HEK293 (cell line): ENCODE data around the gene SUPT5H.
A peak's percentile ranks its signal among the peaks of the same experiment; 100 is the strongest.

Source experiments
- KLF10 ChIP-seq: fragments of 450-650 bp; IDR thresholded peaks from 2 replicates; pipeline ENCODE4 v1.5.1; 2018; ENCODE audit warnings: missing biosample characterization, mild to moderate bottlenecking, missing genetic modification characterization
- MYNN ChIP-seq: fragments of 450-650 bp; formaldehyde crosslinking; IDR thresholded peaks from 2 replicates; pipeline ENCODE4 v1.5.1; 2016; ENCODE audit warnings: missing biosample characterization, missing genetic modification characterization, borderline replicate concordance
- PRDM2 ChIP-seq: fragments of 450-650 bp; formaldehyde crosslinking; IDR thresholded peaks from 2 replicates; pipeline ENCODE4 v1.5.1; 2016; ENCODE audit warnings: missing biosample characterization, missing genetic modification characterization, borderline replicate concordance
- PRDM6 ChIP-seq: fragments of 450-650 bp; formaldehyde crosslinking; IDR thresholded peaks from 2 replicates; pipeline ENCODE4 v1.5.1; 2017; ENCODE audit warnings: missing biosample characterization, missing genetic modification characterization
- REST ChIP-seq: fragments of 450-650 bp; formaldehyde crosslinking; IDR thresholded peaks from 2 replicates; pipeline ENCODE4 v1.5.1; 2016; ENCODE audit warnings: missing biosample characterization, missing genetic modification characterization
- SP7 ChIP-seq: fragments of 450-650 bp; formaldehyde crosslinking; IDR thresholded peaks from 2 replicates; pipeline ENCODE4 v1.5.1; 2016; ENCODE audit warnings: missing biosample characterization, missing genetic modification characterization
- ZNF121 ChIP-seq: fragments of 450-650 bp; formaldehyde crosslinking; IDR thresholded peaks from 2 replicates; pipeline ENCODE4 v1.5.1; 2016; ENCODE audit warnings: missing biosample characterization, missing genetic modification characterization
- ZNF140 ChIP-seq: fragments of 450-650 bp; formaldehyde crosslinking; IDR thresholded peaks from 2 replicates; pipeline ENCODE4 v1.5.1; 2016; ENCODE audit warnings: missing biosample characterization, missing genetic modification characterization
- ZNF148 ChIP-seq: fragments of 450-650 bp; formaldehyde crosslinking; IDR thresholded peaks from 2 replicates; pipeline ENCODE4 v1.5.0; 2017; ENCODE audit warnings: missing biosample characterization, missing genetic modification characterization, borderline replicate concordance
- ZNF16 ChIP-seq: fragments of 450-650 bp; formaldehyde crosslinking; IDR thresholded peaks from 2 replicates; pipeline ENCODE4 v1.5.1; 2016; ENCODE audit warnings: low read depth, missing biosample characterization, missing genetic modification characterization
- ZNF26 ChIP-seq: fragments of 450-650 bp; formaldehyde crosslinking; IDR thresholded peaks from 2 replicates; pipeline ENCODE4 v1.5.1; 2016; ENCODE audit warnings: missing biosample characterization, missing genetic modification characterization
- ZNF266 ChIP-seq: fragments of 450-650 bp; formaldehyde crosslinking; IDR thresholded peaks from 2 replicates; pipeline ENCODE4 v1.5.1; 2016; ENCODE audit warnings: missing biosample characterization, missing genetic modification characterization, low read depth
- ZNF324 ChIP-seq: fragments of 450-650 bp; formaldehyde crosslinking; IDR thresholded peaks from 2 replicates; pipeline ENCODE4 v1.5.1; 2016; ENCODE audit warnings: missing biosample characterization, missing genetic modification characterization
- ZNF404 ChIP-seq: fragments of 450-650 bp; formaldehyde crosslinking; IDR thresholded peaks from 2 replicates; pipeline ENCODE4 v1.5.1; 2017; ENCODE audit warnings: missing biosample characterization, missing genetic modification characterization
- ZNF501 ChIP-seq: fragments of 450-650 bp; formaldehyde crosslinking; IDR thresholded peaks from 2 replicates; pipeline ENCODE4 v1.5.1; 2016; ENCODE audit warnings: missing biosample characterization, missing genetic modification characterization
- ZNF521 ChIP-seq: fragments of 450-650 bp; formaldehyde crosslinking; IDR thresholded peaks from 2 replicates; pipeline ENCODE4 v1.5.1; 2017; ENCODE audit warnings: missing biosample characterization, mild to moderate bottlenecking, missing genetic modification characterization
- ZNF658 ChIP-seq: fragments of 450-650 bp; formaldehyde crosslinking; IDR thresholded peaks from 2 replicates; pipeline ENCODE4; 2016; ENCODE audit warnings: missing biosample characterization, missing genetic modification characterization
- ZNF707 ChIP-seq: fragments of 450-650 bp; formaldehyde crosslinking; IDR thresholded peaks from 2 replicates; pipeline ENCODE4 v1.5.1; 2016; ENCODE audit warnings: missing biosample characterization, missing genetic modification characterization
- ZNF76 ChIP-seq: fragments of 450-650 bp; formaldehyde crosslinking; IDR thresholded peaks from 2 replicates; pipeline ENCODE4; 2016; ENCODE audit warnings: low read depth, missing biosample characterization, missing genetic modification characterization, borderline replicate concordance
- ZNF830 ChIP-seq: fragments of 450-650 bp; IDR thresholded peaks from 2 replicates; pipeline ENCODE4 v1.5.0; 2018; ENCODE audit warnings: missing biosample characterization, missing genetic modification characterization, low read depth, mild to moderate bottlenecking, moderate library complexity
- ZSCAN18 ChIP-seq: fragments of 450-650 bp; formaldehyde crosslinking; IDR thresholded peaks from 2 replicates; pipeline ENCODE4 v1.5.1; 2016; ENCODE audit warnings: missing biosample characterization, missing genetic modification characterization

SUPT5H gene

GRCh38 chr19:39497996-39498797, 52.8 kb downstream of the SUPT5H start (continued):
- no peak for TF ChIP-seq ZNF830
- TF ChIP-seq ZNF26 (tag by site-specific recombination) = no peak
- TF ChIP-seq ZNF501 (tag by site-specific recombination) = peak; percentile 80
- TF ChIP-seq MYNN = no peak
- peak; percentile 85 for TF ChIP-seq SP7 (tag by site-specific recombination)
- no peak for TF ChIP-seq ZNF658 (tag by site-specific recombination)
- TF ChIP-seq ZNF521 (tag by site-specific recombination) = no peak
- peak; percentile 31; the same call in 1 of the 2 replicates for TF ChIP-seq ZNF324
- no peak for TF ChIP-seq PRDM6 (tag by site-specific recombination)
- TF ChIP-seq REST (tag by site-specific recombination) = no peak
- no peak for TF ChIP-seq PRDM2 (tag by site-specific recombination)
- no peak for TF ChIP-seq ZSCAN18
- TF ChIP-seq ZNF707 (tag by site-specific recombination) = no peak
- TF ChIP-seq ZNF16 = no peak
- TF ChIP-seq ZNF121 (tag by site-specific recombination) = no peak
- no peak; the same call in 1 of the 2 replicates for TF ChIP-seq KLF10 (tag by site-specific recombination)
- TF ChIP-seq ZNF266 (tag by site-specific recombination) = no peak
- TF ChIP-seq ZNF148 (tag by site-specific recombination) = no peak
- TF ChIP-seq ZNF140 (tag by site-specific recombination) = no peak
- TF ChIP-seq ZNF404 (tag by site-specific recombination) = no peak; the same call in 1 of the 2 replicates
- TF ChIP-seq ZNF76 (tag by site-specific recombination) = peak; percentile 79
